Activated CD8-positive, alpha-beta T cell treated with anti-CD3 and anti-CD28 coated beads for 36 hours (primary cell): ENCODE measurements around the gene MAP7D3. TPM values are rescaled to one million over a fixed set of nuclear protein-coding genes. Genes with fewer than 3 reads are reported as not detected.
A peak's percentile ranks its signal among the peaks of the same experiment; 100 is the strongest.

Experiments
- ATAC-seq: fragments of 200-7000 bp; cut with Tn5 transposase; one replicate; pipeline ENCODE4 v1.10.0; 2021; ENCODE audit warnings: mild to moderate bottlenecking, moderate library complexity
- CTCF ChIA-PET: fragments of 350-600 bp; sonication (Branson Sonifier 250); formaldehyde crosslinking; loops from one replicate; lab custom pipeline; 2021; ENCODE audit warnings: antibody characterized with exemption; lab: Charles Lee
- POLR2A ChIA-PET: fragments of 350-600 bp; sonication (Branson Sonifier 250); formaldehyde crosslinking; loops from one replicate; lab custom pipeline; 2021; ENCODE audit warnings: antibody characterized with exemption; lab: Charles Lee
- DNase-seq: peaks from one replicate; pipeline ENCODE4 v3.0.0-alpha.2; 2020
- H3K27ac Mint-ChIP-seq: one replicate; pipeline ENCODE4 v1.8.0; 2021; ENCODE audit warnings: mild to moderate bottlenecking, mixed read lengths
- H3K27me3 Mint-ChIP-seq: one replicate; pipeline ENCODE4 v1.8.0; 2021; ENCODE audit warnings: mixed read lengths
- H3K36me3 Mint-ChIP-seq: one replicate; pipeline ENCODE4 v1.8.0; 2021; ENCODE audit warnings: low read depth, mixed read lengths
- H3K4me1 Mint-ChIP-seq: one replicate; pipeline ENCODE4 v1.8.0; 2021; ENCODE audit warnings: low read depth, mixed read lengths
- H3K4me3 Mint-ChIP-seq: one replicate; pipeline ENCODE4 v1.8.0; 2021; ENCODE audit warnings: mild to moderate bottlenecking, moderate library complexity, mixed read lengths
- H3K9me3 Mint-ChIP-seq: one replicate; pipeline ENCODE4 v1.8.0; 2021; ENCODE audit warnings: mixed read lengths
- CTCF ChIP-seq: fragments of 200-600 bp; IDR thresholded peaks from one replicate; pipeline ENCODE4 v1.8.0; 2022; ENCODE audit warnings: antibody characterized with exemption, mild to moderate bottlenecking
- intact Hi-C: fragments of 100-400 bp; cut with micrococcal nuclease; formaldehyde crosslinking; loops from one replicate; pipeline ENCODE4 v1.10.0; 2022
- total RNA-seq, 2 experiments: library from RNA; stranded (reverse); gene quantifications; one replicate each; pipeline ENCODE4 v1.2.3, GENCODE V29; 2021

MAP7D3 gene
- total RNA-seq, 2 experiments from 2014 or later, result 13.4 to 14.2 TPM

GRCh38 chrX:136194536-136194935 lies 56.7 kb downstream of the MAP7D3 start:
- TF ChIP-seq CTCF, result no peak
- Mint-ChIP-seq H3K36me3 (peaks cover 7% of the 10 kb centered on the region), H3K27me3 (no peaks in the 10 kb centered on the region), H3K4me3 (no peak overlapping the region), H3K9me3 (no peaks in the 10 kb centered on the region), H3K4me1 (peaks cover 21% of the 10 kb centered on the region), H3K27ac (no peak overlapping the region)
- ATAC-seq, result no peak
- CTCF ChIA-PET, result interaction anchor here (1.6 kb wide), 1 partner anchor 14 kb away, joined by 4 read pairs; no protein-coding TSS in a partner anchor
- intact Hi-C loops, result no loop called here
- no peak for DNase-seq
- POLR2A ChIA-PET, result no interaction called here

GRCh38 chrX:136193771-136194170 lies 57.4 kb downstream of the MAP7D3 start:
- ChIA-PET POLR2A (no interaction called here), CTCF (no interaction called here)
- DNase-seq, result peak; percentile 41
- peak; percentile 20 for ATAC-seq
- Mint-ChIP-seq H3K27ac (peak overlapping the region; percentile 7), H3K4me3 (no peak overlapping the region), H3K36me3 (peaks cover 7% of the 10 kb centered on the region), H3K9me3 (no peaks in the 10 kb centered on the region), H3K27me3 (no peaks in the 10 kb centered on the region), H3K4me1 (peaks cover 21% of the 10 kb centered on the region)
- TF ChIP-seq CTCF, result no peak
- intact Hi-C loops, result no loop called here

- TF ChIP-seq CTCF, result no peak
- intact Hi-C loops, result no loop called here
- Mint-ChIP-seq H3K4me3 (no peak overlapping the region), H3K27ac (no peak overlapping the region), H3K27me3 (no peaks in the 10 kb centered on the region), H3K9me3 (no peaks in the 10 kb centered on the region), H3K4me1 (peaks cover 21% of the 10 kb centered on the region), H3K36me3 (peaks cover 7% of the 10 kb centered on the region)
- CTCF ChIA-PET, result interaction anchor here (1.4 kb wide), 1 partner anchor 165 kb away, joined by 5 read pairs; no protein-coding TSS in a partner anchor
- no peak for DNase-seq
- ATAC-seq, result no peak
- POLR2A ChIA-PET, result no interaction called here
These were observed 58.3 kb downstream of the MAP7D3 start for GRCh38 chrX:136192839-136193414.

- ATAC-seq (peak; percentile 42), DNase-seq (no peak)
- no peaks in the 10 kb centered on the region for H3K27me3 Mint-ChIP-seq
- H3K4me1 Mint-ChIP-seq, result peaks cover 21% of the 10 kb centered on the region
- no peaks in the 10 kb centered on the region for H3K9me3 Mint-ChIP-seq
- intact Hi-C loops, result no loop called here
- peaks cover 7% of the 10 kb centered on the region for H3K36me3 Mint-ChIP-seq
- ChIA-PET POLR2A (no interaction called here), CTCF (interaction anchor here (1.3 to 1.4 kb wide), 2 partner anchors 30 to 164 kb away, joined by 4 to 5 read pairs; no protein-coding TSS in a partner anchor)
- TF ChIP-seq CTCF, result no peak
- H3K4me3 Mint-ChIP-seq, result no peak overlapping the region
- peak overlapping the region; percentile 57 for H3K27ac Mint-ChIP-seq
These were observed 59.1 kb downstream of the MAP7D3 start for GRCh38 chrX:136192135-136192534.

GRCh38 chrX:136191171-136191570 lies 60.0 kb downstream of the MAP7D3 start:
- Mint-ChIP-seq H3K4me3 (no peak overlapping the region), H3K9me3 (no peaks in the 10 kb centered on the region), H3K36me3 (peaks cover 7% of the 10 kb centered on the region), H3K4me1 (peaks cover 21% of the 10 kb centered on the region), H3K27ac (no peak overlapping the region), H3K27me3 (no peaks in the 10 kb centered on the region)
- no peak for TF ChIP-seq CTCF
- ATAC-seq, result no peak
- intact Hi-C loops, result no loop called here
- CTCF ChIA-PET, result interaction anchor here (1.3 to 1.8 kb wide), 2 partner anchors 29 to 163 kb away, joined by 4 read pairs; no protein-coding TSS in a partner anchor
- no peak for DNase-seq
- POLR2A ChIA-PET, result no interaction called here
